SU-DHL-6 (cell line): ENCODE data around the gene PLD1.

Experiments
- EZH2phosphoT487 ChIP-seq: fragments of 200-600 bp; sonication (generic), shearing (Covaris generic); conservative IDR thresholded peaks from 2 replicates; pipeline ENCODE4 v1.6.1; 2018; ENCODE audit warnings: mild to moderate bottlenecking, antibody characterized with exemption, low read length, moderate library complexity, mixed read lengths
- TF ChIP-seq, protein P1 (sequence below): fragments of 200-600 bp; sonication (generic); IDR thresholded peaks from one replicate; pipeline ENCODE4 v1.5.1; 2017; ENCODE audit warnings: antibody characterized with exemption, mild to moderate bottlenecking, low read length, moderate library complexity; ENCODE audit not compliant: insufficient read depth, poor library complexity, severe bottlenecking

GRCh38 chr3:171850960-171851659 lies 40.8 kb upstream of the PLD1 start:
- TF ChIP-seq, protein P1, sequence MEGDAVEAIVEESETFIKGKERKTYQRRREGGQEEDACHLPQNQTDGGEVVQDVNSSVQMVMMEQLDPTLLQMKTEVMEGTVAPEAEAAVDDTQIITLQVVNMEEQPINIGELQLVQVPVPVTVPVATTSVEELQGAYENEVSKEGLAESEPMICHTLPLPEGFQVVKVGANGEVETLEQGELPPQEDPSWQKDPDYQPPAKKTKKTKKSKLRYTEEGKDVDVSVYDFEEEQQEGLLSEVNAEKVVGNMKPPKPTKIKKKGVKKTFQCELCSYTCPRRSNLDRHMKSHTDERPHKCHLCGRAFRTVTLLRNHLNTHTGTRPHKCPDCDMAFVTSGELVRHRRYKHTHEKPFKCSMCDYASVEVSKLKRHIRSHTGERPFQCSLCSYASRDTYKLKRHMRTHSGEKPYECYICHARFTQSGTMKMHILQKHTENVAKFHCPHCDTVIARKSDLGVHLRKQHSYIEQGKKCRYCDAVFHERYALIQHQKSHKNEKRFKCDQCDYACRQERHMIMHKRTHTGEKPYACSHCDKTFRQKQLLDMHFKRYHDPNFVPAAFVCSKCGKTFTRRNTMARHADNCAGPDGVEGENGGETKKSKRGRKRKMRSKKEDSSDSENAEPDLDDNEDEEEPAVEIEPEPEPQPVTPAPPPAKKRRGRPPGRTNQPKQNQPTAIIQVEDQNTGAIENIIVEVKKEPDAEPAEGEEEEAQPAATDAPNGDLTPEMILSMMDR, result no peak
- TF ChIP-seq EZH2phosphoT487, result no peak
